Cerebellar nuclear complex (tissue), 1 donor: Measurements from ENCODE around the gene MDFIC.

Experiments used
- DNase-seq, 2 experiments: peaks; one replicate each; lab custom pipeline; 2025; lab: John Stamatoyannopoulos, UW

MDFIC gene

GRCh38 chr7:114925434-114925833, 3.5 kb downstream of the MDFIC start:
- DNase-seq, result no peak

DNA sequence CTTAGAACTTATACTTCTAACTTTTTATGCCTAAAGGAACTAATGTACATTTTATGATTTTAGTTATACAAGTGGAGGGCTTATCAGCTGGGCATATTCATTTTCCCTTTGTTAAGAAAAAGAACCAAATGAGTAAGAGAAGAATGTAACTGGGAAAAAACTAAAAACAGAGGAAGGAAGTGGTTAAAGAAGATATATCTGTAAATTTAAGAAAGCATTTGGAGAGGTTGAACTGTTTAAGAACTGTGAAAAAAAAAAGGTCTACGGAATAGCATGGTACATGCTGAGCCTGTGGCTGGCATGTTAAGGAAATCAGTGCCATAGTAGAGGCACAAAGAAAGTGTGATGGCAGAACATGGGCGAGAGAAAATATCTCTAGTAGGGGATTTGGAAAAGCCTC, 6.2 kb downstream of the MDFIC start:
- no peak for DNase-seq

- DNase-seq, result no peak
Observed at GRCh38 chr7:114929570-114929969, 7.7 kb downstream of the MDFIC start.

DNA sequence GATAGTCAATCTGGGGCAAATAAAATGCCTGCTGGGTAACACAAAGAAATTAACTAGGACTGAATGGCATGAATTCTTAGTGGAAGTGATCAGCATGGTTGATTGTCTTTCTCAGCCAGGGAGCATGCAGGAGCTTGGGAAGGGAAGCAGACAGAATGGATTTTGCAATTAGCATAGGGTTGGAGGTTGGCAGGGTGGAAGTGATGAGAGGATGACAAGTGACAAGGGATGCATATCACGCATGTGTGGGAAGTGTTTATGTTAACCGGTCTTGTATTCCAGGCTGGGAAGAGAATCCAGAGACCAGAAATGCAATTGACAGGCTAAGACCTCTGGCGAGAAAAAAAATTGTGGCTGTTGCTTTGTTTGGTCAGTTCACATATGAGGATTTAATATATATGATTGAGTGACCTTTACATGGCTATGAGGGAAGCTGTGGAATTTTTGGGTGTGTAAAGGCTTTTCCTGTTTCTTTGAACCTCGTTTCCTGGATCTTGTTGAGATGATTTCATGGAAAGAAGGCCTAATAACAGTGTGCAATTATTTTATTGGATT, 8.3 kb downstream of the MDFIC start:
- DNase-seq, result no peak

- DNase-seq, result no peak
Observed at GRCh38 chr7:114930829-114931655, 9.1 kb downstream of the MDFIC start.

DNA sequence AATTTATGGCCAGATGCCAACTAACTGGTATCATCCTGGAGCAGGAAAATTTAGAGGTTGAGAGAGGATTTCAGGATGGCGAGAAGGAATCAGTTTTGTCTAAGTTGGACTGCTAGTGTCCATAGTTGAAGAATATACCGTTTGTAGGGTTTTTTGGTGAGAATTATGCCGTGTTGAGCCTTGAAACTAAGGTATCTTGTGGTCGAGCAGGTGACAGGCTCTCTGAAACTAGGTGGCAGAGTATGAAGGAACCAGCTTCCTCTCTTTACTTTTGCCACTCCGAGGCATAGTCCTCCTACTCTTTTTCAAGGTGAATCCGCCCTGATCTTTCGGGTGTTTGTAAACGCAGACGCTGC, 9.7 kb downstream of the MDFIC start:
- no peak for DNase-seq

DNA sequence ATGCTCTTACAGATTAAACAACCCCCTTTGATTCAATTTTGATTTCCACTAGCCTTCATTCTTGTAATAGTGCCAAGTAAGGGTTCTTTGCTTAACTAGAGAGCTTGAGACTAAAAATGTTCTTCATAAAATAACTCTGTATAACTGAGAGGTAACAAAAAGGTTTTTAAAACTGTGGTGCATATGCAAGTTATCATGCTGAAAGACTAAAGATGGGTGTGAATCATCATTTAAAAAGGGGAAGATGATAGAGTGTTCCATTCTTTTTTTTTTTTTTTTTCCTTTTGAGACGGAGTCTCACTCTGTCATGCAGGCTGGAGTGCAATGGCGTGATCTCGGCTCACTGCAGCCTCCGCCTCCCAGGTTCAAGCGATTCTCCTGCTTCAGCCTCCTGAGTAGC, 11.1 kb downstream of the MDFIC start:
- no peak for DNase-seq

- no peak for DNase-seq
Observed at GRCh38 chr7:114933658-114934057, 11.8 kb downstream of the MDFIC start.

DNA sequence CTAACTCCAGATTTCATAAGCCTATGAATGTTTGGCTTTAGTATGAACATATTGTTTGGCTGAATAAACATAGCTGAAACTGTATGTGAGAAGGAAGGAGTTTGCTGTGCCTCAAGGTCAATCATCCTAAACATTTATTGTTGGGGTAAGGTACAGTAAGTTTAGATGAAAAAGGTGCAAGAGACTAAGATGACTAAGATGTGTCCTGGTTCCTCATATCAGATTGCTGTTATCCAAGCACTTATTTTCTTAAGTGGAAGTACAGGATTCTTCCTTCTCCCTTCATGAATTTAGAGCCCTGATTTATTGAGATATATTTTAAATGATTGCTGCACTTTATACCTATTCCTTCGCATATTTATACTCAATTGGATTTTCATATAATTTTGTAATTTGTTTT, 12.2 kb downstream of the MDFIC start:
- no peak for DNase-seq

DNA sequence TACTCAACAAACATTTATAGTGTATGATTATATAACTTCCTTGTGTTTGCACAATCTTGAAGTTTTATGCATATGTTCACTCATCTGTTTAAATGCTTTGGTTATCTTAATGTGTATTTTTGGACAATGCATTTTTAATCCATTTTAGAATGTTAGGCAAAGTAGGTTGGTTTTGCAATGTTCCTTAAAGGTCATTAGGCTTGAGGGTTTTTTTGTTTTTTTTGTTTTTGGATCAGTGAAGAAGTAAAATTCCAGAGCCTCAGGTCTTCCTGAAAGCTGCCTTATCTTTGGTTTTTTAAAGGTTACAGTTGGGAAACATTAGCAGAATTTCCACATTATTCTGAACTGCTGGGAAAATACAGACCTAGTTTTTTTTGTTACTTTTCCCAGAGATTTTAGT, 12.8 kb downstream of the MDFIC start:
- DNase-seq, result no peak

DNA sequence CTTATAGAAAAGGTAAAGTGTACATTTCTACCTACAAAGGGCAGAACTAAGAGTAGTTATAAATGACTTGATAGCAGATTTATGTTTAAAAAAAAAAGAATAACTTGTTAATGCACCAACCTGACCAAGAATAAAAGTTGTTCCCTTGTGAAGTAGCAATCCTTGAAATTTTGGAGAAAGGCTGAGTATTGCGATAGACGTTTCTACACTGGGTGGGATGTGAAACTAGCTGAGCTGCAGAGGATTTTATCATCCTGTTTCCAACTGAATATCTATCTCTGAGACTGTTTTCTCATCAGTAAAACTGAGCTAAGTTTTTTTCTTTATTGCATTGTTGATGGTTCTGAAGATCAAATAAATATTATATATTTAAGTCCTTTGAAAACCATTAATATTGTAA, 14.6 kb downstream of the MDFIC start:
- no peak for DNase-seq

- no peak for DNase-seq
Observed at GRCh38 chr7:114937446-114937845, 15.6 kb downstream of the MDFIC start.

GRCh38 chr7:114938785-114939184, 16.9 kb downstream of the MDFIC start:
- no peak for DNase-seq

DNA sequence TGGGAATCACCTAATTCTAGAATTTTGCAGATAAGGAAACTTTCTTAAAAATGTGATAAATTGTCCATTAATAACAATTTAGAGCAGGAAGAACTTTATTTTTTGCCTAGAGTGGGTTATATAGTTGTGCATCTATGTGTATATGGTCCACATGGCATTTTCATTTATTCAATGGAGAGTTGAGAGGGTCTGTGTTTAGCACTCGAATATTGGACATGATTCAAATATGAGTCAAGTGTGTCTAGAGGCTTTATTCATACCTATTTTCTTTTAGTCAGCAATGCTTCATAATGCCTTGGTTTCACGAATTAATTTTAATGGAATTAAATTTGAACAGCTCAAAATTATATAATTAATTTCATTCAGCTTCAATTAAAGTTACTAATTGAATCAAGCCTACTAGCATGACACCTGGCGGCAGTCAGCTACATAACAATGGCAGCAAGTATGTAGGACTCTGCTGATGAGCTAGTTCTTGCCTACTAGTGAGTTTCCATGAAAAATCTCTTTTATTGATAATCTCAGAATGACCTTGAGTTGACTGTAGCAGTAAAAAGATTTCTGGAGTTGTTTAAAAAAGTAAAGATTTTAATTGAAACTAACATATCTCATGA, 17.7 kb downstream of the MDFIC start:
- no peak for DNase-seq

GRCh38 chr7:114940220-114940619, 18.3 kb downstream of the MDFIC start:
- no peak for DNase-seq

DNA sequence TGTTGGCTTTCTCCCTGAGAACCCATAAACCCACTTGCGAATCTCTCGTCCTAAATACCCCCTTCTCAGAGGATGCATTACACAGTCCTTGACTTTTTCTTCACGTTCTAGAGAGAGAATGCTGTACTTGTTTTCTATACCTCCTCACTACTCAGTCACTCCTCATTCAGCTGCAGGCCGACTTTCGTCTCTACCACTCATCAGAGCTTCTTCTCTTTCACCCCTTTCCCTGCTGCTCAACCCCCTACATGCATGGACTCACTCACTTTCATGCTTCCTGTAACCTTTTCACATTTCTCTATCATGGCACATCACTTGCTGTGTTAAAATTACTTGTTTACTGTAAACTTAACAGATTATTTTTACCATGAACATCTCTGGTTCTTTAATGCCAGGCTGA, 19.8 kb downstream of the MDFIC start:
- no peak for DNase-seq

GRCh38 chr7:114942446-114943175, 20.7 kb downstream of the MDFIC start:
- no peak for DNase-seq

GRCh38 chr7:114943530-114943929, 21.6 kb downstream of the MDFIC start:
- DNase-seq, result no peak

DNA sequence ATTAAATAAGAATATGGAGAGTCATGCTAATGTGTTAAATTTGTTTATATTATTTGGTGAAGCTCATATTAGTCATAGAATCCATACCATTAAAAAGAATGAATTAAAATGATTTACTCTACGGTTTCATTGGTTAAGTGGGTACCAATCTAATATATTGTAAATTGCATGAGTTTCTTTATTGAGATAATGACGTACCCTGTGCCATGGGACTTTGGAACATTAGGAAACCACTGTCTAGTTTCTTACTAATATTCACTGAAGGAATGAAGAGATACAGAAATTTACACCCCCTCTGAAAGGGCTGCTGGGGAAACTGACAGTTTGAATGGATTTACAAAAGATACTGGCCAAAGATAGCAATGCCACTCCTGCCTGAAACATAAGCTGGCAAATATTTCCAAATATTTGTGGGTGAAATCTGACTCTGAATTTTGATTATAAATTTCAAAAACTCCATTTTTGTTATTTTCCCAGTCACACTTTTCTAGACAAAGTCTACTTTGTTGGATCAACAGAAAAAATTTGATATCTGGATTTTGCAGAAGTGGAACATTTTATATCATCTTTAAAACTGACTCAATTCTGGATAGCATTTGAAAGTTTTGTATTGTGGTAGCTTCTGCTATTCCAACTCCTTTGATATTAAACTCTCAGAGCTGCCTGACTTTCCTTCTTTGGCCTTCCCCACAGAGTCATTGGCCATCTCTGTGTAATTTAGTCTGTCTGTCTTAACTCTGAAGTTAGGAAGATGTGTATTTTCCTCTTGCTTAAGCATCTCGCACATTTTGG, 22.3 kb downstream of the MDFIC start:
- DNase-seq, result no peak

GRCh38 chr7:114944745-114945625, 23.1 kb downstream of the MDFIC start:
- no peak for DNase-seq

GRCh38 chr7:114949231-114949630, 27.3 kb downstream of the MDFIC start:
- DNase-seq, result no peak
